ENCODE results near the gene SSX4B. TPM values are rescaled to one million over a fixed set of nuclear protein-coding genes. Genes with fewer than 3 reads are reported as not detected.
"Not testable (repeated sequence)": the region's sequence is repeated elsewhere in the genome, so short reads cannot be mapped to it uniquely, and the experiment has no call there.

SSX4B gene
- total RNA-seq (not detected), polyA plus RNA-seq (not detected)
- long read RNA-seq, donor 1: 0 reads
- long read RNA-seq, donor 2: 0 reads
- long read RNA-seq, donor 3: 0 reads
- long read RNA-seq, donor 4: 0 reads
- long read RNA-seq, donor 5: 0 reads

GRCh38 chrX:48411860-48412259, at the start of gene SSX4B:
TSS of gene SSX4B (minus strand) at chrX:48411960. CDS start at chrX:48411372, 588 bp downstream.
- WGBS, 2 donors: no CpG with 5 or more reads among the region's 15 CpGs
- not testable (repeated sequence) for H3K4me3 ChIP-seq; H3K36me3 ChIP-seq (ENCODE audit: control insufficient read depth in 4 of 4, insufficient read depth in 4 of 4, low read length in 4 of 4); H3K9ac ChIP-seq (ENCODE audit: insufficient read depth in 1 of 2, low read length in 2 of 2); H3K27me3 ChIP-seq (ENCODE audit: control insufficient read depth in 3 of 3, insufficient read depth in 3 of 3, low read length in 2 of 3); H3K27ac ChIP-seq (ENCODE audit: low read depth in 1 of 2, low read length in 1 of 2); H3K4me1 ChIP-seq (ENCODE audit: control insufficient read depth in 5 of 5, insufficient read depth in 5 of 5, low read length in 5 of 5); ATAC-seq (ENCODE audit: insufficient read depth, low FRiP score); H3K9me3 ChIP-seq (ENCODE audit: control insufficient read depth in 4 of 4, insufficient read depth in 3 of 4, low read length in 3 of 4); DNase-seq

GRCh38 chrX:48460606-48461005, 48.8 kb upstream of the SSX4B start:
- no peak overlapping the region for H3K9ac ChIP-seq (ENCODE audit: insufficient read depth in 1 of 2, low read length in 2 of 2)
- ATAC-seq (ENCODE audit: insufficient read depth, low FRiP score) (no peak), DNase-seq (no peak)
- no peak overlapping the region for H3K27ac ChIP-seq (ENCODE audit: low read depth in 1 of 2, low read length in 1 of 2)
- WGBS, 2 donors: 88 to 98% methylated on average over 11 of the region's 11 CpGs
- peaks cover 0 to 5% (median 1%) of the 10 kb centered on the region in 4 donors for H3K9me3 ChIP-seq (ENCODE audit: control insufficient read depth in 4 of 4, insufficient read depth in 3 of 4, low read length in 3 of 4)
- peaks cover 0 to 17% (median 9%) of the 10 kb centered on the region in 4 donors for H3K36me3 ChIP-seq (ENCODE audit: control insufficient read depth in 4 of 4, insufficient read depth in 4 of 4, low read length in 4 of 4)
- H3K27me3 ChIP-seq (ENCODE audit: control insufficient read depth in 3 of 3, insufficient read depth in 3 of 3, low read length in 2 of 3): no peaks in the 10 kb centered on the region
- peaks cover 0 to 2% (median 0%) of the 10 kb centered on the region in 5 donors for H3K4me1 ChIP-seq (ENCODE audit: control insufficient read depth in 5 of 5, insufficient read depth in 5 of 5, low read length in 5 of 5)
- TF ChIP-seq CTCF (IDR thresholded peaks at IDR 0.05; ENCODE audit: control extremely low read depth, extremely low read depth): no peak
- H3K4me3 ChIP-seq: no peak overlapping the region

- H3K27ac ChIP-seq (ENCODE audit: low read depth in 1 of 2, low read length in 1 of 2): no peak overlapping the region
- H3K27me3 ChIP-seq (ENCODE audit: control insufficient read depth in 3 of 3, insufficient read depth in 3 of 3, low read length in 2 of 3): no peaks in the 10 kb centered on the region
- no peak for TF ChIP-seq CTCF (IDR thresholded peaks at IDR 0.05; ENCODE audit: control extremely low read depth, extremely low read depth)
- peaks cover 0 to 7% (median 1%) of the 10 kb centered on the region in 4 donors for H3K9me3 ChIP-seq (ENCODE audit: control insufficient read depth in 4 of 4, insufficient read depth in 3 of 4, low read length in 3 of 4)
- H3K4me3 ChIP-seq: no peak overlapping the region
- peaks cover 0 to 2% (median 0%) of the 10 kb centered on the region in 5 donors for H3K4me1 ChIP-seq (ENCODE audit: control insufficient read depth in 5 of 5, insufficient read depth in 5 of 5, low read length in 5 of 5)
- peaks cover 0 to 17% (median 9%) of the 10 kb centered on the region in 4 donors for H3K36me3 ChIP-seq (ENCODE audit: control insufficient read depth in 4 of 4, insufficient read depth in 4 of 4, low read length in 4 of 4)
- ATAC-seq (ENCODE audit: insufficient read depth, low FRiP score): no peak
- DNase-seq: no peak
- WGBS, 2 donors: 85 to 91% methylated on average over 3 of the region's 3 CpGs
- H3K9ac ChIP-seq (ENCODE audit: insufficient read depth in 1 of 2, low read length in 2 of 2): no peak overlapping the region
Observed at GRCh38 chrX:48460031-48460430, 48.3 kb upstream of the SSX4B start.

GRCh38 chrX:48459483-48459882, 47.7 kb upstream of the SSX4B start:
- no peak for TF ChIP-seq CTCF (IDR thresholded peaks at IDR 0.05; ENCODE audit: control extremely low read depth, extremely low read depth)
- DNase-seq: no peak
- 86 to 98% methylated on average over 4 to 6 of the region's 6 CpGs for WGBS, 2 donors
- Histone ChIP-seq H3K27me3 (ENCODE audit: control insufficient read depth in 3 of 3, insufficient read depth in 3 of 3, low read length in 2 of 3) (no peaks in the 10 kb centered on the region), H3K36me3 (ENCODE audit: control insufficient read depth in 4 of 4, insufficient read depth in 4 of 4, low read length in 4 of 4) (peaks cover 0 to 17% (median 9%) of the 10 kb centered on the region in 4 donors), H3K9ac (ENCODE audit: insufficient read depth in 1 of 2, low read length in 2 of 2) (no peak overlapping the region), H3K4me3 (no peak overlapping the region), H3K9me3 (ENCODE audit: control insufficient read depth in 4 of 4, insufficient read depth in 3 of 4, low read length in 3 of 4) (peaks cover 0 to 6% (median 1%) of the 10 kb centered on the region in 4 donors), H3K27ac (ENCODE audit: low read depth in 1 of 2, low read length in 1 of 2) (no peak overlapping the region), H3K4me1 (ENCODE audit: control insufficient read depth in 5 of 5, insufficient read depth in 5 of 5, low read length in 5 of 5) (no peaks in the 10 kb centered on the region)
- no peak for ATAC-seq (ENCODE audit: insufficient read depth, low FRiP score)
